Tibial artery (tissue), 4 donors: ENCODE data around the gene LSR.

Experiments
- DNase-seq, 2 donors: peaks; one replicate each; pipeline ENCODE4 v3.0.0-alpha.2; 2019
- H3K27ac ChIP-seq, 2 donors: fragments of 200-600 bp; sonication (generic) in 1 of 2; 1 replicate in 1 of 2; 2 replicates in 1 of 2; pipeline ENCODE4 v1.5.1; 2018 to 2019; ENCODE audit warnings: mild to moderate bottlenecking in 1 of 2
- H3K27me3 ChIP-seq, 2 donors: fragments of 200-600 bp; sonication (generic) in 1 of 2; one replicate each; pipeline versions ENCODE4 v1.5.1 to v1.6.0; 2016 to 2019
- H3K36me3 ChIP-seq, 3 donors: fragments of 200-600 bp; sonication (generic) in 2 of 3; one replicate each; pipeline ENCODE4 v1.5.1; 2016 to 2019; ENCODE audit warnings: mild to moderate bottlenecking in 2 of 3
- H3K4me1 ChIP-seq, 4 donors: fragments of 200-600 bp; sonication (generic) in 2 of 4; 1 replicate in 3 of 4; 2 replicates in 1 of 4; pipeline ENCODE4 v1.5.1; 2016 to 2019
- H3K4me3 ChIP-seq, 2 donors: fragments of 200-600 bp; sonication (generic) in 1 of 2; 1 replicate in 1 of 2; 2 replicates in 1 of 2; pipeline ENCODE4 v1.5.1; 2018 to 2019; ENCODE audit warnings: mild to moderate bottlenecking in 2 of 2
- H3K9me3 ChIP-seq, 3 donors: fragments of 200-600 bp; sonication (generic) in 1 of 3; one replicate each; pipeline ENCODE4 v1.5.1; 2016 to 2019
- CTCF ChIP-seq, 2 experiments: fragments of 200-600 bp in 1 of 2; fragments of 450-650 bp in 1 of 2; IDR thresholded peaks; one replicate each; pipeline ENCODE4 v1.5.1; 2017 to 2019; ENCODE audit warnings: antibody characterized with exemption in 2 of 2, mild to moderate bottlenecking in 1 of 2, moderate library complexity in 1 of 2
- intact Hi-C: fragments of 100-400 bp; cut with DNase I; formaldehyde crosslinking; loops from one replicate; pipeline ENCODE4 v1.15.0; 2023; ENCODE audit warnings: low total_unique reads

The LSR gene

GRCh38 chr19:35205733-35206323 is 43.0 kb upstream of the LSR start:
- Histone ChIP-seq H3K4me3 (no peak overlapping the region), H3K4me1 (no peaks in the 10 kb centered on the region), H3K27ac (no peak overlapping the region), H3K27me3 (peaks cover 0 to 7% of the 10 kb centered on the region in 2 donors), H3K36me3 (no peaks in the 10 kb centered on the region), H3K9me3 (no peaks in the 10 kb centered on the region)
- no peak for TF ChIP-seq CTCF (IDR thresholded peaks at IDR 0.05)
- intact Hi-C loops, result no loop called here
- no peak for DNase-seq

GRCh38 chr19:35206379-35206778 is 42.4 kb upstream of the LSR start:
- peaks cover 0 to 7% of the 10 kb centered on the region in 2 donors for H3K27me3 ChIP-seq
- DNase-seq, result no peak
- no peaks in the 10 kb centered on the region for H3K4me1 ChIP-seq
- no peak overlapping the region for H3K27ac ChIP-seq
- no peaks in the 10 kb centered on the region for H3K9me3 ChIP-seq
- no peaks in the 10 kb centered on the region for H3K36me3 ChIP-seq
- no peak for TF ChIP-seq CTCF (IDR thresholded peaks at IDR 0.05)
- no peak overlapping the region for H3K4me3 ChIP-seq
- intact Hi-C loops, result no loop called here

GRCh38 chr19:35206855-35207254 is 41.9 kb upstream of the LSR start:
- Histone ChIP-seq H3K27ac (no peak overlapping the region), H3K4me1 (no peaks in the 10 kb centered on the region), H3K9me3 (no peaks in the 10 kb centered on the region), H3K27me3 (peaks cover 0 to 7% of the 10 kb centered on the region in 2 donors), H3K4me3 (no peak overlapping the region), H3K36me3 (no peaks in the 10 kb centered on the region)
- intact Hi-C loops, result no loop called here
- DNase-seq, result no peak
- TF ChIP-seq CTCF (IDR thresholded peaks at IDR 0.05), result no peak

- H3K9me3 ChIP-seq, result no peaks in the 10 kb centered on the region
- no peaks in the 10 kb centered on the region for H3K4me1 ChIP-seq
- no peak for TF ChIP-seq CTCF (IDR thresholded peaks at IDR 0.05)
- H3K4me3 ChIP-seq, result no peak overlapping the region
- H3K27me3 ChIP-seq, result peaks cover 0 to 7% of the 10 kb centered on the region in 2 donors
- no peak for DNase-seq
- intact Hi-C loops, result no loop called here
- H3K36me3 ChIP-seq, result no peaks in the 10 kb centered on the region
- H3K27ac ChIP-seq, result no peak overlapping the region
Observed at GRCh38 chr19:35207391-35207871, 41.4 kb upstream of the LSR start.

DNA sequence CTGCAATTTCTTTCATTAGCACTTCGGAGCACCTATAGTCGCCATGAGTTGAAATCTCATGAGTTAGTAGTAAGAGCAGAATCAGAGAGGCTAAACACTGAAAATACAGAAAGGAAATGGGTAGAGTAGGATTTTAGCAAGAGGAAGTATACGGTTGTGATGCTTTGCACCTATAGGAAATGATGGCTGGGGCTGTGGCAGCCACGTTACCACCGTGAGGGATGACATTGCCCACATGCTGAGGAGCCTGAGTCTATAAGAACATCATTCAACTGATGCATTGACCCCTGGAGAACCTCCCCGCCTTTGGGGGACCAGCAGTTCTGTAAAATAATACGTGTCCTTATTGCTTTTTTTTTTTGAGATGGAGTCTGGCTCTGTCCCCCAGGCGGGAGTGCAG is 40.7 kb upstream of the LSR start:
- H3K4me3 ChIP-seq, result no peak overlapping the region
- no peak for TF ChIP-seq CTCF (IDR thresholded peaks at IDR 0.05)
- H3K27me3 ChIP-seq, result peaks cover 0 to 7% of the 10 kb centered on the region in 2 donors
- intact Hi-C loops, result no loop called here
- no peaks in the 10 kb centered on the region for H3K36me3 ChIP-seq
- H3K9me3 ChIP-seq, result no peaks in the 10 kb centered on the region
- H3K27ac ChIP-seq, result no peak overlapping the region
- H3K4me1 ChIP-seq, result peaks cover 0 to 4% (median 0%) of the 10 kb centered on the region in 4 donors
- DNase-seq, result no peak

- H3K27me3 ChIP-seq, result peaks cover 0 to 9% of the 10 kb centered on the region in 2 donors
Observed at GRCh38 chr19:35209646-35210045, 39.2 kb upstream of the LSR start.

More at GRCh38 chr19:35209646-35210045, 39.2 kb upstream of the LSR start:
- no peaks in the 10 kb centered on the region for H3K9me3 ChIP-seq
- H3K27ac ChIP-seq, result no peak overlapping the region
- H3K4me1 ChIP-seq, result peaks cover 0 to 17% (median 7%) of the 10 kb centered on the region in 4 donors
- DNase-seq, result no peak
- H3K36me3 ChIP-seq, result no peaks in the 10 kb centered on the region
- intact Hi-C loops, result no loop called here
- H3K4me3 ChIP-seq, result no peak overlapping the region
- TF ChIP-seq CTCF (IDR thresholded peaks at IDR 0.05), result no peak
